AG04450 (cell line): Measurements from ENCODE around the gene EID2. TPM values are rescaled to one million over a fixed set of nuclear protein-coding genes. Genes with fewer than 3 reads are reported as not detected.

Source experiments
- CTCF ChIA-PET: fragments of 300-600, 350-600 bp; formaldehyde crosslinking; extraction: SDS; loops from one replicate; lab custom pipeline; 2022; ENCODE audit warnings: antibody characterized with exemption, inconsistent platforms; lab: Charles Lee
- POLR2A ChIA-PET: fragments of 350-600 bp; formaldehyde crosslinking; extraction: SDS; loops from one replicate; lab custom pipeline; 2021; ENCODE audit warnings: antibody characterized with exemption, inconsistent platforms; lab: Yijun Ruan, JAX
- DNase-seq: peaks from one replicate; pipeline ENCODE4 v3.0.0-alpha.2; 2011; ENCODE audit warnings: low read depth, low spot score
- H3K27ac ChIP-seq: one replicate; pipeline ENCODE4 v1.5.1; 2012; ENCODE audit warnings: low read depth, low read length, control low read depth
- H3K27me3 ChIP-seq: one replicate; pipeline ENCODE4 v1.6.0; 2012; ENCODE audit warnings: low read length; ENCODE audit not compliant: control insufficient read depth, insufficient read depth
- H3K4me3 ChIP-seq: 2 replicates; pipeline ENCODE4 v1.5.1; 2011; ENCODE audit warnings: mild to moderate bottlenecking, low read depth, low read length, control low read depth
- H3K9me3 ChIP-seq: 2 replicates; pipeline ENCODE4 v1.5.1; 2012; ENCODE audit warnings: low read length; ENCODE audit not compliant: control insufficient read depth, insufficient read depth
- CTCF ChIP-seq: IDR thresholded peaks from 2 replicates; pipeline ENCODE4 v1.5.1; 2011; ENCODE audit warnings: low read depth, low read length, control low read depth, inconsistent platforms
- polyA plus RNA-seq: library from polyadenylated mRNA; depleted of rRNA; stranded (reverse); fragments of >200 nt; gene quantifications from 2 replicates; pipeline ENCODE4 v1.2.3, GENCODE V29; 2011

The EID2 gene
- polyA plus RNA-seq, 1 experiment: 11.5 TPM

- ChIA-PET POLR2A (no interaction called here), CTCF (no interaction called here)
- no peak for DNase-seq
- TF ChIP-seq CTCF: no peak
- no peaks in the 10 kb centered on the region for H3K27me3 ChIP-seq
- H3K9me3 ChIP-seq: no peaks in the 10 kb centered on the region
- no peak overlapping the region for H3K27ac ChIP-seq
- no peak overlapping the region for H3K4me3 ChIP-seq
These were observed 42.5 kb upstream of the EID2 start for GRCh38 chr19:39582442-39582841.

GRCh38 chr19:39568604-39569003, 28.6 kb upstream of the EID2 start:
- DNase-seq: no peak
- POLR2A ChIA-PET: no interaction called here
- no peak for TF ChIP-seq CTCF
- Histone ChIP-seq H3K27ac (no peak overlapping the region), H3K27me3 (peaks cover 2% of the 10 kb centered on the region), H3K9me3 (no peaks in the 10 kb centered on the region), H3K4me3 (no peak overlapping the region)
- CTCF ChIA-PET: no interaction called here

- Histone ChIP-seq H3K9me3 (no peaks in the 10 kb centered on the region), H3K4me3 (no peak overlapping the region), H3K27ac (no peak overlapping the region), H3K27me3 (peaks cover 2% of the 10 kb centered on the region)
- POLR2A ChIA-PET: no interaction called here
- CTCF ChIA-PET: interaction anchor here (0.6 kb wide), 1 partner anchor 63 kb away, joined by 3 read pairs; no protein-coding TSS in a partner anchor
- TF ChIP-seq CTCF: no peak
- no peak for DNase-seq
These were observed 26.1 kb upstream of the EID2 start for GRCh38 chr19:39566064-39566463.

- POLR2A ChIA-PET: no interaction called here
- CTCF ChIA-PET: no interaction called here
- DNase-seq: no peak
- H3K27me3 ChIP-seq: no peaks in the 10 kb centered on the region
- H3K27ac ChIP-seq: no peak overlapping the region
- no peak overlapping the region for H3K4me3 ChIP-seq
- H3K9me3 ChIP-seq: no peaks in the 10 kb centered on the region
- TF ChIP-seq CTCF: no peak
These were observed 23.4 kb upstream of the EID2 start for GRCh38 chr19:39563408-39563807.

GRCh38 chr19:39558624-39559117, 18.7 kb upstream of the EID2 start:
- TF ChIP-seq CTCF: no peak
- POLR2A ChIA-PET: no interaction called here
- Histone ChIP-seq H3K27ac (no peak overlapping the region), H3K9me3 (no peaks in the 10 kb centered on the region), H3K27me3 (no peaks in the 10 kb centered on the region), H3K4me3 (no peak overlapping the region)
- DNase-seq: no peak
- CTCF ChIA-PET: no interaction called here
